Measurements from ENCODE around the gene CITED4.

DNA sequence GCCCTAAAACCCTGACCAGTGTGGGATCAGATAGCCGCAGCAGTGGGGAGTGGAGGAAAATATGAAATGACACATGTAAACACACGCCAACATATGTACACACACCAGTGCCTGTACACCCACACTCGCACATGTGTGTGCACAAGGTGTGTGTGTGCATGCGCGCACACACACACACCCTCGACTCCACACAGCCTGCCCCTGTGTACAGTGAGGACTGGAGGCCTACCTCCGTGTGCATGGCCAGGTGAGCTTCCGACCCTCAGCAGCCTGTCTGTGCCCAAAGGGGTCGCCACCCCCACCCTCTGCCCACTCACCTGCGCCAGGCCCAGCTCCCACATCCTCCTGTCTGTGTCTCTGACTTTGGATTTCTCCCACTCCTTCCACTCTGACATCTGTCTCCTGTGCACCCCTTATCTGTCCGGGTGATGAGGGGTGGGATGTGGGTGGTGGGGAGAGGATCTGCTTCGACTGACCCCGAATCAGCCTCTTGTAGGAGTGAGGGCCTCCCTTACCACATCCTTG lies 31.7 kb downstream of the CITED4 start:
- TF ChIP-seq POLR2AphosphoS5 (IDR thresholded peaks at IDR 0.05; ENCODE audit: low read depth, low read length) = no peak
- no peak for TF ChIP-seq POLR2A (IDR thresholded peaks at IDR 0.05; ENCODE audit: low read depth, low read length)

Measured in GM12892 (cell line).